Naive thymus-derived CD4-positive, alpha-beta T cell (primary cell): ENCODE results near the gene ROPN1. TPM values are rescaled to one million over a fixed set of nuclear protein-coding genes. Genes with fewer than 3 reads are reported as not detected.

Experiments used
- ATAC-seq: fragments of 150-1000 bp; cut with Tn5 transposase; 2 replicates; pipeline ENCODE4 v1.10.0; 2021; ENCODE audit warnings: mild to moderate bottlenecking, moderate library complexity
- CTCF ChIA-PET: fragments of 350-600 bp; sonication (Branson Sonifier 250); formaldehyde crosslinking; loops from one replicate; lab custom pipeline; 2021; ENCODE audit warnings: antibody characterized with exemption; lab: Charles Lee
- POLR2A ChIA-PET: fragments of 350-600 bp; sonication (Branson Sonifier 250); formaldehyde crosslinking; loops from one replicate; lab custom pipeline; 2021; ENCODE audit warnings: antibody characterized with exemption, inconsistent platforms; lab: Charles Lee
- DNase-seq, 9 donors: peaks; one replicate each; pipeline versions ENCODE4 v3.0.0 to v3.0.0-alpha.2; 2020 to 2022; ENCODE audit warnings: mixed read lengths in 1 of 9
- H3K27ac ChIP-seq: one replicate; pipeline ENCODE4 v1.7.0; 2013; ENCODE audit warnings: mild to moderate bottlenecking, low read depth, low read length, moderate library complexity
- H3K27me3 ChIP-seq, 2 donors: one replicate each; pipeline ENCODE4 v1.7.0; 2013; ENCODE audit warnings: low read length in 2 of 2, mild to moderate bottlenecking in 2 of 2, moderate library complexity in 2 of 2; ENCODE audit not compliant: control insufficient read depth in 2 of 2, insufficient read depth in 2 of 2
- H3K36me3 ChIP-seq, 3 experiments: 1 replicate in 2 of 3; 2 replicates in 1 of 3; pipeline ENCODE4 v1.7.0; 2013; ENCODE audit warnings: low read length in 3 of 3, mild to moderate bottlenecking in 3 of 3, moderate library complexity in 1 of 3; ENCODE audit not compliant: insufficient read depth in 3 of 3, control insufficient read depth in 2 of 3
- H3K4me1 ChIP-seq, 2 donors: one replicate each; pipeline ENCODE4 v1.7.0; 2013; ENCODE audit warnings: low read length in 2 of 2, mild to moderate bottlenecking in 2 of 2, moderate library complexity in 1 of 2; ENCODE audit not compliant: control insufficient read depth in 2 of 2, insufficient read depth in 2 of 2
- H3K4me3 ChIP-seq: 2 replicates; pipeline ENCODE4 v1.7.0; 2013; ENCODE audit warnings: mild to moderate bottlenecking, low read length
- H3K9me3 ChIP-seq, 3 experiments: 1 replicate in 2 of 3; 2 replicates in 1 of 3; pipeline ENCODE4 v1.7.0; 2013; ENCODE audit warnings: low read length in 3 of 3; ENCODE audit not compliant: control insufficient read depth in 2 of 3
- H3K27ac Mint-ChIP-seq, 9 donors: one replicate each; pipeline ENCODE4 v1.8.0; 2020 to 2022; ENCODE audit warnings: mixed read lengths in 9 of 9, mild to moderate bottlenecking in 8 of 9, moderate library complexity in 5 of 9, inconsistent platforms in 2 of 9
- H3K27me3 Mint-ChIP-seq, 5 donors: one replicate each; pipeline ENCODE4 v1.8.0; 2021 to 2022; ENCODE audit warnings: mixed read lengths in 5 of 5, mild to moderate bottlenecking in 1 of 5
- H3K36me3 Mint-ChIP-seq, 5 donors: one replicate each; pipeline ENCODE4 v1.8.0; 2020 to 2022; ENCODE audit warnings: mixed read lengths in 5 of 5, mild to moderate bottlenecking in 3 of 5, inconsistent platforms in 1 of 5
- H3K4me1 Mint-ChIP-seq, 7 donors: one replicate each; pipeline ENCODE4 v1.8.0; 2020 to 2022; ENCODE audit warnings: mixed read lengths in 7 of 7, mild to moderate bottlenecking in 3 of 7, inconsistent platforms in 1 of 7
- H3K4me3 Mint-ChIP-seq, 10 donors: one replicate each; pipeline ENCODE4 v1.8.0; 2020 to 2022; ENCODE audit warnings: mild to moderate bottlenecking in 10 of 10, mixed read lengths in 10 of 10, moderate library complexity in 6 of 10, inconsistent platforms in 2 of 10
- H3K9me3 Mint-ChIP-seq, 11 donors: one replicate each; pipeline ENCODE4 v1.8.0; 2020 to 2022; ENCODE audit warnings: mixed read lengths in 11 of 11, mild to moderate bottlenecking in 4 of 11, inconsistent platforms in 1 of 11, moderate library complexity in 1 of 11
- intact Hi-C, 2 donors: fragments of 100-400 bp; cut with micrococcal nuclease; formaldehyde crosslinking; loops; one replicate each; pipeline ENCODE4 v1.15.1; 2023
- polyA plus RNA-seq, 2 donors: library from polyadenylated mRNA; unstranded; fragments of 300-500 nt; fragmentation: Illumina TruSeq; gene quantifications; one replicate each; pipeline ENCODE4 v1.2.3, GENCODE V29; 2021
- total RNA-seq, 6 experiments: library from RNA in 5 of 6; stranded (reverse) in 5 of 6; gene quantifications; 1 replicate in 5 of 6; 2 replicates in 1 of 6; pipeline ENCODE4 v1.2.3 and lab custom pipeline; 2021 to 2026

ROPN1 gene
- total and polyA plus RNA-seq, 7 experiments from 2014 or later = not detected

DNA sequence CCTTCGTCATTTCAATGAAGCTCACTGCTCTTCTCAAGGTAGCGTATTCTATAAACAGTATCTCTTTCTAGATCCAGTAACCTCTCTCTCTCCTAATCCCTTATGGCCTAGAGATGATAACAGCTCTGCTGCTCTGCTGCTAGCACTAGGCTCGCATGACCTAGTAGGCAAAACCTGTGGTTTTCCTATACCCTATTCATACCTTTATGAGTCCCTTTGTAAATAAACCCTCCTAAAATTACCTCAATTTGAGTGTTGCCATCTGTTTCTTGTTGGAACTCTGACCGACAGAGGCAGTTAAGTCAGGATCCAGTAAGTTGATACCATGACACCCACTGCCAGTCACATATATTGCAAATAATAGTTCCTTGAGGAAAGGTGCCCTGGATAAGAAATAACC lies 38.2 kb downstream of the ROPN1 start:
- intact Hi-C loops = no loop called here
- Histone ChIP-seq H3K27me3 (no peaks in the 10 kb centered on the region), H3K36me3 (peaks cover 0 to 18% (median 0%) of the 10 kb centered on the region in 3 experiments), H3K9me3 (no peaks in the 10 kb centered on the region), H3K27ac (no peak overlapping the region), H3K4me3 (no peak overlapping the region), H3K4me1 (peaks cover 0 to 2% of the 10 kb centered on the region in 2 donors)
- DNase-seq = no peak
- Mint-ChIP-seq H3K9me3 (no peaks in the 10 kb centered on the region), H3K27ac (no peak overlapping the region), H3K27me3 (no peaks in the 10 kb centered on the region), H3K4me3 (no peak overlapping the region), H3K4me1 (peaks cover 3 to 11% (median 10%) of the 10 kb centered on the region in 7 donors), H3K36me3 (peaks cover 0 to 45% (median 19%) of the 10 kb centered on the region in 5 donors)
- ChIA-PET CTCF (no interaction called here), POLR2A (no interaction called here)
- no peak for ATAC-seq

DNA sequence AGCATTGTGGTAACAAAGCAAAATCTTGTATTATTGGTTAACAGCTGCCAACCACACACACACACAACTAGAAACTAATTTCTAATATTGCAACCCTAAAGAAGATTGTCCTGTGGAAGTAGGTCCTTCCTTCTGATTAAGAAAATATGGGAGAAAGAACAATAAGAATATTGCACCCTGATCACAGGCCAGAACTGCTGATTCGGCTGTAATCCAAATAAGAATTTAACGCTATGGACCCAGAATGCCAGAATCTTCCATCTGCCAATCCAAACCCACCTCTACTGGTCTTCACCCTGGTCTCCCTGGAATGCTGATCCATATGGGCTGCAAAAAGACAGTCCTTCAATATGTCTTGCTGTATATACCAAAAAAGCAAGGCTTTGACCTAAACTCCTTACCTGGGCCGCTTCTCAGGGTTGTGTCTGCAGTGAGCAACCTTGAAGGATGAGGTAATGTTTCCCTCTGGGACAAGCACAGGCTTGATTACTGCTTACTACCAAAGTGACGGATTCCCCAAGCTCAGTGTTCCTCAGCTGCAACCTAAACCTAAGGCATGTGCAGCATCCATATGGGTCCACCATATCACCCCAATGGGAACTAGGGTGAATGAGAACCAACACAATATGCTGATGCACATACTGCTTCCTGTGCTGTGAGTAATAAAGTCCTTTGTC lies 38.9 kb downstream of the ROPN1 start:
- Mint-ChIP-seq H3K36me3 (peaks cover 0 to 50% (median 21%) of the 10 kb centered on the region in 5 donors), H3K4me3 (no peak overlapping the region), H3K9me3 (no peaks in the 10 kb centered on the region), H3K4me1 (peaks cover 0 to 3% (median 3%) of the 10 kb centered on the region in 7 donors), H3K27ac (no peak overlapping the region), H3K27me3 (no peaks in the 10 kb centered on the region)
- H3K4me1 ChIP-seq = no peaks in the 10 kb centered on the region
- no peaks in the 10 kb centered on the region for H3K27me3 ChIP-seq
- peaks cover 0 to 22% (median 0%) of the 10 kb centered on the region in 3 experiments for H3K36me3 ChIP-seq
- H3K4me3 ChIP-seq = no peak overlapping the region
- ChIA-PET POLR2A (no interaction called here), CTCF (no interaction called here)
- intact Hi-C loops = no loop called here
- ATAC-seq (no peak), DNase-seq (no peak)
- no peak overlapping the region for H3K27ac ChIP-seq
- no peaks in the 10 kb centered on the region for H3K9me3 ChIP-seq

DNA sequence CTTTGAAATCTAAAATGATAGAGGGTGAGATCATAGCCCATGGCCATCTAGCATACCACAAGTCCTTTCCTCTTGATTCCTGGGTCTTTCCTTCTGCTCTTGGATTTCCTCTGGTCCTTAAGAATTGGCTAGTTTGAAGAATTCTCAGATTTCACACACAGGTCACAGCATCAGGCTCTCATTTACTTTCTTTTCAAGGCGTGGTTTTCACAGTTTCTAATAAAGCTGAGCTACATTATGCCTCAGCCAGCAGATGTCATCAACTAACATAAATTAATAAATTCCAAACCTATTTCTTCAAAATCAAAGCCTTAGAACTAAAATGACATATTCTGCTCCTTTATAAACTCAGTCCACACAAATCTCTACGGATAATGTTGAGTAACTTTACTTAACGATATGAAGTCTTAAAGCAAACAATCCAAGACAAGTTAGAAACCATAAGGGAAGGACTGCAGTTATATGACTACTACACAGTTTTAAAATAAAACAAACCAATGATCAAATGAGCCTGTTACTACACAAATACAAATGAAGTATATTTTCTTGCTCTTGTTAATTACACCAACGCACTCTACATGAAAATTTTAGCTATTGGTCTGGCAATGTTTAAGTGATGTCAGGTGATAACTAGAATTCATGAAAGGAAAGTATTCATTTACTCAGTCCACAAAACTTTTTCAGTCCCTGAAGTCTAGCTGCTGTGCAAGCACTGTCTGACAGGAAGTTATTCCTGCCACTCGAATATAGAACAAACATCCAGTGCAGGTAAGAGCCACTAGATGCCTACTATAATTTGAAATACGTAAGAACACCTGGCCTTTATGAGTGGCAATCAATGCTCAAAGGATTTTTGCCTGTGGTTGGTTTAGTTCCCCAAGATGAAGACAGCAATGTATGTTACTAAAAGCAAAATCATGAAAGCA lies 40.1 kb downstream of the ROPN1 start:
- POLR2A ChIA-PET = no interaction called here
- Histone ChIP-seq H3K27ac (no peak overlapping the region), H3K4me1 (no peaks in the 10 kb centered on the region), H3K4me3 (no peak overlapping the region), H3K27me3 (no peaks in the 10 kb centered on the region), H3K36me3 (peaks cover 0 to 26% (median 0%) of the 10 kb centered on the region in 3 experiments), H3K9me3 (no peaks in the 10 kb centered on the region)
- Mint-ChIP-seq H3K27ac (no peak overlapping the region), H3K36me3 (peaks cover 0 to 53% (median 23%) of the 10 kb centered on the region in 5 donors), H3K4me1 (peaks cover 0 to 1% (median 0%) of the 10 kb centered on the region in 7 donors), H3K9me3 (no peaks in the 10 kb centered on the region), H3K27me3 (no peaks in the 10 kb centered on the region), H3K4me3 (no peak overlapping the region)
- CTCF ChIA-PET = no interaction called here
- intact Hi-C loops = no loop called here
- ATAC-seq (no peak), DNase-seq (no peak)

DNA sequence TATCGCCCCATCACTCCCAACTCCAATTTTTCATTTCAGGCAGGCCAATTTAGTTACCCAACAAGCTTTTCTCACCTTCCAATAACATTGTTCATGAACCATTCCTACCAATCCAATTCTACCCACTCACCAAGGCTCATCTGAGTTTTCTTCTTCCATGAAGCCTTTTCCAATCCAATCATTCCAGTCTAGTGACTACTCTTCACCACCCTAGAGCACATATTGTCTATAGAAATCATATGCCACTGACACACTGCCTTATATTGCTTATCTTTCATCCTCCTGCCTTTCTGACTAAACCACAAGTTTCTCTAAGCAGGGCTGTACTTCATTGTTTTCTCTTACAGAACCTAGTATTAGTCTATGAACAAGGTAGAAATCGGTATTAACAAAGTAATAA lies 42.3 kb downstream of the ROPN1 start:
- Histone ChIP-seq H3K27ac (no peak overlapping the region), H3K27me3 (no peaks in the 10 kb centered on the region), H3K4me3 (no peak overlapping the region), H3K4me1 (no peaks in the 10 kb centered on the region), H3K36me3 (peaks cover 0 to 29% (median 0%) of the 10 kb centered on the region in 3 experiments), H3K9me3 (no peaks in the 10 kb centered on the region)
- ChIA-PET CTCF (no interaction called here), POLR2A (no interaction called here)
- intact Hi-C loops = loop anchor here in 1 of 2 donors (10.0 kb wide), 1 partner anchor 605 kb away; no protein-coding TSS in a partner anchor
- no peaks in the 10 kb centered on the region for H3K27me3 Mint-ChIP-seq
- H3K9me3 Mint-ChIP-seq = no peaks in the 10 kb centered on the region
- no peak overlapping the region for H3K27ac Mint-ChIP-seq
- ATAC-seq (no peak), DNase-seq (no peak)
- H3K4me3 Mint-ChIP-seq = no peak overlapping the region
- peaks cover under 1 to 61% (median 21%) of the 10 kb centered on the region in 5 donors for H3K36me3 Mint-ChIP-seq
- peaks cover 0 to 1% (median 0%) of the 10 kb centered on the region in 7 donors for H3K4me1 Mint-ChIP-seq

DNA sequence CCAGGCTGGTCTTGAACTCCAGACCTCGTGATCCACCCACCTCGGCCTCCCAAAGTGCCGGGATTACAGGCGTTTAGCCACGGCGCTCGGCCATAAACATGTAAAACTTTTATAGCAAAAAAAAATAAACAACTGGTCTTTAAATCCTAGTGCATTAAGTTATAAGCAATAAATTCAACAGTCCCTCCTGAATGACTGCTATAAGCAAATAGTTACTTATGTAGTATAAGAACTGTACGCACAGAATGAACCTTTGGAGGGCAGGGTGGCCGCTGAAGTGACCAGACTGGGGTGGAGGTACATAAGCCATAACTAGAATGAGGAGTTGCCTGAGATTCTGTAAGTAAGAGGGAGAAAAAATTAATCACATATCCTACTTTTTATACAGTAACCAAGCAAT lies 43.5 kb downstream of the ROPN1 start:
- DNase-seq (no peak), ATAC-seq (no peak)
- Histone ChIP-seq H3K36me3 (peaks cover 0 to 32% (median 0%) of the 10 kb centered on the region in 3 experiments), H3K9me3 (no peaks in the 10 kb centered on the region), H3K4me3 (no peak overlapping the region), H3K4me1 (no peaks in the 10 kb centered on the region), H3K27ac (no peak overlapping the region), H3K27me3 (no peaks in the 10 kb centered on the region)
- POLR2A ChIA-PET = interaction anchor here (0.7 kb wide), 1 partner anchor 1821 kb away, joined by 4 read pairs; no protein-coding TSS in a partner anchor
- intact Hi-C loops = loop anchor here in 1 of 2 donors (10.0 kb wide), 1 partner anchor 606 kb away; no protein-coding TSS in a partner anchor
- CTCF ChIA-PET = no interaction called here
- peak overlapping the region in 1 of 10 donors; percentile 21 for H3K4me3 Mint-ChIP-seq
- H3K9me3 Mint-ChIP-seq = no peaks in the 10 kb centered on the region
- peaks cover 9 to 68% (median 28%) of the 10 kb centered on the region in 5 donors for H3K36me3 Mint-ChIP-seq
- no peaks in the 10 kb centered on the region for H3K27me3 Mint-ChIP-seq
- H3K27ac Mint-ChIP-seq = no peak overlapping the region
- H3K4me1 Mint-ChIP-seq = peaks cover 0 to 1% (median 0%) of the 10 kb centered on the region in 7 donors

DNA sequence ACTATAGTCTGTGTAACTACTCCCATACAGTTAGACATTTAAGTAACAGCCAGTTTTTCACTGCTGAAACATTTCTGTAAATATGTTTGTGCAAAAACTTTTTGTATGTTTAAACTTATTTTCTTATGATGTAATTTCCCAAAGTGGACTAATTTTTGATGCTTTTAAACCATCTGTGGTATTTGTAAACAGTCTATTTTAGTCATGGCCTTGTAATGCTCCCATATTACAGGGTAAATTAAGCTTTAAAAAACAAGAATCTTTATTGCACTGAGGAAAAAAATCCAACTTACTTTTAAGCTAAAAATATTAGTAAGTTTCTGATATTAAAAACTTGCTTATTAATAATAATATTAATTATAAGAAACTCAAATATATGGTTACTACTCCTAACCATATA lies 44.4 kb downstream of the ROPN1 start:
- H3K36me3 Mint-ChIP-seq = peaks cover 9 to 63% (median 31%) of the 10 kb centered on the region in 5 donors
- intact Hi-C loops = loop anchor here in 1 of 2 donors (10.0 kb wide), 1 partner anchor 607 kb away; no protein-coding TSS in a partner anchor
- ChIA-PET CTCF (no interaction called here), POLR2A (no interaction called here)
- H3K4me1 ChIP-seq = no peaks in the 10 kb centered on the region
- H3K27ac Mint-ChIP-seq = no peak overlapping the region
- H3K9me3 Mint-ChIP-seq = no peaks in the 10 kb centered on the region
- no peak overlapping the region for H3K4me3 ChIP-seq
- H3K9me3 ChIP-seq = no peaks in the 10 kb centered on the region
- ATAC-seq (no peak), DNase-seq (no peak)
- H3K4me1 Mint-ChIP-seq = peaks cover 0 to 1% (median 0%) of the 10 kb centered on the region in 7 donors
- no peaks in the 10 kb centered on the region for H3K27me3 Mint-ChIP-seq
- H3K27me3 ChIP-seq = no peaks in the 10 kb centered on the region
- no peak overlapping the region for H3K4me3 Mint-ChIP-seq
- peaks cover 0 to 26% (median 0%) of the 10 kb centered on the region in 3 experiments for H3K36me3 ChIP-seq
- no peak overlapping the region for H3K27ac ChIP-seq
